GM19238 (cell line): ENCODE measurements around the gene WRAP53.

Experiments used
- DNase-seq: peaks from one replicate; pipeline ENCODE4 v3.0.0; 2011; ENCODE audit warnings: low spot score; ENCODE audit not compliant: insufficient read length

Gene WRAP53

DNA sequence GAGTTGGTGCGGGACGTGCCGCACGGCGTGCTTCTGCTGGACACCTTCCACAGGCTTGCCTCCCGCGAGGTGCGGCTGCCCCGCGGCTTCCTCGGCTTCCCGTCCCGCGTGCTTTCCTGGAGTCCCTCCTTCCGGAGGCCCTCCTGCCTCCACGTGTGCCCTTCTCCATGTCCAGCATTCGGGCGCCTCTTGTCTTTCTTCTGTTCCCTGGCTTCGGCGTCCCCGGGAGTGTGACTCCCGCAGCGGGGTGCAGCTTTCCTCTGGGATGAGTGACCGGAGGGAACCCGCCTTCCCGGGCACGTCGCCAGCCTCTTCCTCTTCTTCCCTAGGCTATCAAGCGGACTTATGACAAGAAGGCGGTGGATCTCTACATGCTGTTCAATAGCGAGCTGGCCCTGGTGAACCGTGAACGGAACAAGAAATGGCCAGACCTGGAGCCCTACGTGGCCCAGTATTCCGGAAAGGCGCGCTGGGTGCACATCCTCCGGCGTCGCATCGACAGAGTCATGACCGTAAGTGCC, 52.3 kb downstream of the WRAP53 start:
- no peak for DNase-seq

DNA sequence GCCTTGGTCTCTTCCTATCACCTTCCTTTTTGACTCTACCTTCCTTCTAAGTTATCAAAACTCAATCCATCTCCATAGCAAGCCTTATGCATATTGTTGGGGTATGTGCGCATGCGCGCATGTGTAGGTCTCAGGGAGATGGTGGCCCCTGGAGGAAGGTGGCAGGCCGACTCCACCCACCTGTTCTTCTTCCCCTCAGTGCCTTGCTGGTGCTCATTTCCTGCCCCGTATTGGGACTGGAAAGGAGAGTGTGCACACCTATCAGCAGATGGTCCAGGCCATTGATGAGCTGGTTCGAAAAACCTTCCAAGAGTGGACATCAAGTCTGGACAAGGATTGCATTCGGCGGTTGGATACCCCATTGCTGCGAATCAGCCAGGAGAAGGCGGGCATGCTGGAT, 54.5 kb downstream of the WRAP53 start:
- no peak for DNase-seq

DNA sequence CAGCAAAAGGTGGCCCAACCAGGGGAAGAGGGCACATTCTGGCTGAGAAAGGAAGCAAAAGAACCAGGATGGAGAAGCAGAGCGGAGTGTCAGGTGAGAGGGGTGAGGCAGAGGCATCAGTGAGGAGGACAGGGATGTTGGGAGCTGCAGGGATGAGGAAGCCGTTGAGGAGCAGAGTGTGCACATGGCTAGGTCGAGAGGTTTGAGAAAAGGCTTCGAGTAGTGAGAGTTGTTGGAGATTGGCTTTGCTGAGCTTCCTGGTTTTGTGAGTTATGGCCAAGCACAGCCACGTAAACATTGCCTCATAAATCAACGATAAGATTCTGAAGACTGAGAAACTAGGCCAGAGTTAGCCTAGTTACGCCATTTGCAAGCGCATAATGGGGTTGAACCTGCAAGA, 56.1 kb downstream of the WRAP53 start:
- no peak for DNase-seq

DNA sequence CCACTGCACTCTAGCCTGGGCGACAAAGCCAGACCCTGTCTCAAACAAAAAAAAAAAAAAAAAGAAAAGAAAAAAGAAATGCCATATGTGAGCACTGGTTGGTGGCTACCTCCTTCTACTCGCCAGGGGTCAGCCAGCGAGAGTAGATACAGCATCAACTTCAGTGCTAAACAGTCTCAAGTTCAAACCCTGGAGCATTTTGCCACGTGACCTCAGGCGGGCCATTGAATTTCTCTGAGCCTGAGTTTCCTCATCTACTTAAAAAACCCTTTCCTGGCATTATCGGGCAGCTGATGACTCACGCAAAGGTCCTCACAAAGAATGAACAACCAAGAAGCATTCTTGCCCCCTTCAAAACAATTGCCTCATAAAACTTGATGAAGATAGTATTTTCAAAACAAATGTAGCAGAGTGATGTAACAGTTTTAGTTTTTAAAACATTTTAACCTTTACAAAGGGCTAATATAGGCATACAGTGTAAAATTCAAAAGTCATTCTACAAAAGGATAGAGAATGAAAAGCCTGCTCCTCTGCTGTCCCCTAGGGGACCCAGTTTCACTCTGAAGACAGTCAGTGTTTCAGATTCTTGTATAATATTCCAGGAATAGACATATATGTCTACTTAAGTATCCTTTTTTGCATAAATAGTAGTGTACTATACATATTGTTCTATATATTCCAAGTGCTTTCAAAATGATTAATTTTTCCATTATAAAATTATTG, 57.6 kb downstream of the WRAP53 start:
- DNase-seq = no peak

DNA sequence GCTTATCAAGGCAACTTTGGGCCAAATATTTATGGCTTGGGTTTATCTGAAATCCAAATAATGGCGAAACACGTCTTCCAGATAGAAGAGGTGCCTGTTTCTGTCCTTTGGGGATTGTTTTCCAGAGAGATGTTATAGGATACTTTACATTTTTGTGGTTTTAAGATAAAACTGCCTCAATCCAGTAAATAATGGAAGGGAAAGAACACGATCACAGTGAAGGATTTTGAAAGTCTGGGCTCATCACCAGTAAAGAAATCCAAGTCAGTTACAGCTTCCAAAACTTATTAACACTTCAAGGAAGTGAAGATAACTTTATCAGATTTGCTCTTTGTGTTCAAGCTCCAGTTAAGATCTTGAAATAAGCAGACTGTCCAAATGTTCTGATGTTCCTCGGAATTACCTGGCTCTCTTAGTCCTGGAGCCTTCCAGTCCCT, 59.4 kb downstream of the WRAP53 start:
- DNase-seq = no peak

DNA sequence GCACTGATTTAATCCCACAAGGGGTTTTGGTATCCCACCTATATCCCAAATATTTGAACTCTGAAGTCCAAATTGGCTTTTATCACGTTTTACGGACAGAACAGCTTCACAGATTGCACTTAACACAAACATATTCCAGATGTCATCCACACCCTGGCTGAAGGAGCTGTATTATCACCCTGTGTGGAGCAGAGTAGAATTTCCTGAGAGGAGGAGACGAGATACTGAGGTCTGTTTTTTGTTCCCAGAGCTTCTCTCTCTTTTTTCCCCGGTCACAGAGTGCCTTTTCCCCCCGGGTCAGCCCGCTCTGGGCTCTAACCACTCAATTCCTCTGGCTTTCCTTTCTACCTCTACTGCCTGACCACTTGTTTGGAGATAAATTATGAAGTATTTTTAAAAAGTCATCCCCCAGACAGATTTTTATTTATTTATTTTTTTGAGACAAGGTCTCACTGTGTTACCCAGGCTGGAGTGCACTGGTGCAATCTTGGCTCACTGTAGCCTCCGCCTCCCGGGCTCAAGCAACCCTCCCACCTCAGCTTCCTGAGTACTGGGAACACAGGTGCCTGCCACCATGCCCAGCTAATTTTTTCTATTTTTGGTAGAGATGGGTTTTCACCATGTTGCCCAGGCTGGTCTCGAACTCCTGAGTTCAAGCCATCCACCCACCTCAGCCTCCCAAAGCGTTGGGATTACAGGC, 59.9 kb downstream of the WRAP53 start:
- no peak for DNase-seq

DNA sequence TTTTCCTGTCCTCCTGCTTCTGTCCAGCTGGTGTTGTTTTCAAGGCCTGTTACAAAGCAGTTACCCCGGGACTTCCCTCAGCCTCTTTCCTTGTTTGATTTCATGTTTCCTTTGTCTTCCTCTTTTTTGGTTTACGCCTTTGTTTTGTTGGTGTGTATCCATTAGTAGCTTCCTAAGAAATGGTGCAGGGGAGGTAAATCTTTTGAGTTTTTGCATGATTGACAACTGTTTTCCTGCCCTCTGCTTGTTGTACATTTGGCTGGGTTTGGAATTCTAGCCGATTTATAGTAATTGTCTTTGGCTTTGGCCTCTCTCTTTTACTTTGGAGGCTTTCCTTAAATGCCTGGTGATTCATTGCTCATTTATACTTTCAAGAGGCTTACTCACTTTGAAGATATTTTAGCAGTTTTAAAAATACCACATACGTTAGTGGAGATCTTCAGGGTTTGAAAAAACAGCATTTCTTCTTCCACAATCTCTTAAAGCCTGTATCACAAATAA, 62.1 kb downstream of the WRAP53 start:
- DNase-seq = no peak
